ENCODE measurements around the gene ZFP92.

ZFP92 gene

DNA sequence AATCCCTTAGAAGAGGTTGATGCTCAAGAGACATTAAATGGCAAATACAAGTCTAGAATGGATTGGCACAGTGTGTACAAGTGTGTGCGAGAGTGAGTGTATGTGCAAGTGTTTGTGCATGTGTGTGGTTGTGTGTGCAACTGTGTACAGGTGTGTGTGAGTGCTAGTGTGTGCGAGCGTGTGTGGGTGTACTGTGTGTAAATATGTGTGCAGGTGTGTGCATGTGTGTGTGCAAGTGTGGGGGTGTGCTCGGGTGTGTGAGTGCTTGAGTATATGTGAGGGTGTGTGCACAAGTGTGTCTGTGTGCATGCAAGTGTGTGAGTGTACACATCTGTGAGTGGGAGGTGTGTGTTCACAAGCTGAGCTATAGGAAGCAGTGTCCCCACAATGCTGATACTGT, 28.7 kb downstream of the ZFP92 start:
- DNase-seq (ENCODE audit: low read depth) = no peak

DNA sequence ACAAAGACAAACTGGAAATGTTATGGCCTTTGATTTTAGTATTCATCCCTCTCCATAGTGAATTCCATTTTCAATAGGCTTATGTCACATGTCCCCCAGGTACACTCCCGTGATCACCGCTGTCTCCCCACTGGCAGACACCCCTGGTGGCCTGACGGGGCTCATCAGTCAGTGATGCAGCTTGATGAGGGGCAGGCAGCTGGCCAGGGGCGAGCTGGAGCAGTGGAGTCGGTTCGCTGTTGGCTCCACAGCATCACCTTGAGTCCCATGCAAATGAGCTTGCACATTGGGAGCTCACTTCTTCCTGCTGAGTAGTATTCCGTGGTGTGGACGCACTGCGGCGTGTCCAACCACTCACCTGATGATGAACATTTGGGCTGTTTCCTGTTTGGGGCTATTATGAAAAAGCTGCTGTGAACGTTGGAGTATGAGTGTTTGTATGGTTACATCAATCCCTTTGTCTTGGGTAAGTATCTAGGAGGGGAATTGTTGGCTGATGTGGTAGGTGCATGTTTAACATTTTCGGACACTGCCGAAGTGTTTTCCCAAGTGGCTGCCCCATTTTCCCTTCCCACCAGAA, 29.4 kb downstream of the ZFP92 start:
- no peak for DNase-seq (ENCODE audit: low read depth)

DNA sequence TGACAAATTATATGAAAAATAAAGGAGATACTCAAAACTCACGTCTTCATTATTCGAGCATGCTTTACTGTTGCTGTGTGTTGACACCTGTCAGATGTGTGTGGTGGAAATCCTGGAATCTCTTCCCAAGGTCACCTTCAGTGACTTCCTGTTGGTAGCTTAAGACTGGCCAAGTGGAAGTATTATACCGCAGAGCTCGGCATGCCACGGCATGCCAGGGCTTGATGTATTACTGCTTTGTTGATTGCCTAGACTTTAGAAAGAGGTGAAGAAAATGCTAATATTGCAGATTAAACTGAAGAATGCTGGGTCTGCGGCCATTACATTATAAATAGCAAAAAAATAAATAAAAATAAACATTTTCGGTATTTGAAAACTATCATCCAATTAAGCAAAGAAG, 30.0 kb downstream of the ZFP92 start:
- no peak for DNase-seq (ENCODE audit: low read depth)

DNA sequence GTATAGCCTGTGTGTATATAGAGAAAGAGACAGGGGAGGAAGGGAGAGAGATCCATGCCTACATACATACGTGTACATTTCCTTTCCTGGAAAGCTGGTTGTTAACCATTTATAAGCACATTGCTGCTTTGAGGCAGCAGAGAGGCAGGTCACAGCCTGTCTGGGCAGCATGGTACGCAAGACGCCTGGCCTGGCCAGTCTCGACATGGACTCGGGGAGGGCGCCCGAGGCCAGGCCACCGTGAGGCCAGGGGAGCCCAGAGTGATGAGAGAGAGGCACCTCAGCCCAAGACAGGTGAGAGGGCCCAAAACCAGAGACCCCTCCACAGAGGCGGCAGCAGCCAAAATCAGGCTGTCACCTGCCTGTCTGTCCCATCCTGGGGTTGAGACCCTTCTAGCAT, 30.7 kb downstream of the ZFP92 start:
- no peak for DNase-seq (ENCODE audit: low read depth)

DNA sequence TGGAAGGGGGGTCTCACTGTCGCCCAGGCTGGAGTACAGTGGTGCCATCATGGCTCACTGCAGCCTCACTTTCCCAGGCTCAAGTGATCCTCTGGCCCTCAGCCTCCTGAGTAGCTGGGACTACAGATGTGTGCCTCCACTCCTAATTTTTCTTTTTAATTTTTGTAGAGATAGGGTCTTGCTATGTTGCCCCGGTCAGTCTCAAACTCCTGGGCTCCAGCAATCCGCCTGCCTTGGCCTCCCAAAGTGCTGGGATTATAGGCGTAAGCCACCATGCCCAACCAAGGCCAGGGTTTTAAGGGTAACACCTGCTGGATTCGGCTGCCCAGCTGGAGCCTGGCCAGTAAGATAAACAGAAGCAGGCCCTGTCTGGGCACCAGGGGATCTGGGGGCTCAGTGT, 31.2 kb downstream of the ZFP92 start:
- no peak for DNase-seq (ENCODE audit: low read depth)

DNA sequence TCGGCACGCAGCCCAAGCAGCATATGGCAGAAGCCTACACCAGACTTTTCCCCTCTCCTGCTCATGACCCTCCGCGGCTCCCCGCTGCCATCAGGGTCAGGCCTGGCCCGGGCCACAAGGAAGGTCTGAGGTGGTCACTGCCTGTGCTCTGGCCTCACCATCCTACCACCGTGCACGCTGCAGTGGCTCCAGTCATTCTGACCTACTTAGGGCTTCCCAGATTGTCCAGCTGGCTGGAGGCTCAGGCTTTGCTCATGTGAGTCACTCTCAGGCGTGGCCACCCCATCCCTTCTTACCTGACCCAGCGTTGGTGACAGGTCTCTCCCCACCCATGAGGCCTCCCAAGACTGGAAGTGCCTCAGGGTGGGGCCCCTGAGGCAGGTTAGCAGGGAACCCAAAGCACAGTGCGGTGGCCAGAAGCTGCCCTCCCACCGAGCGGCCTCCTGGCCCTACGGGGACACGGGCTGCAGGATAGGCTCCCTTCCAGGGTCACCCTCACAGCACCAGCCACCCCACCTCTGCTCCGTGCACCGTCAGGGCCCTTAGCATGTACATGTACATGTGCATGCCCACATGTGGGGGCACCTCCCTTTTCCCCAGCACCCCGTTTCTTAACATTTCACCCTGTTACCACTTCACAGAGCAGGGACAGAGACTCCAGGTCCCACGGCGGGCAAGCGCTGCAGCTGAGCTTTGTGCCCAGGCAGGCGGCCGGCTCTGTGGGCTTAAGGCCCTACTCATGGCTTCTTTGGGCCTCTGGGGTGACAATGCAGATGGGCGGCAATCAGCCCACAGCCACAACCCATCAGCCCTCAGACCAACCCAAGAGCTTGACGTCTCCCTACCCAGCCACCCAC, 32.4 kb downstream of the ZFP92 start:
- DNase-seq (ENCODE audit: low read depth) = peak; percentile 15

DNA sequence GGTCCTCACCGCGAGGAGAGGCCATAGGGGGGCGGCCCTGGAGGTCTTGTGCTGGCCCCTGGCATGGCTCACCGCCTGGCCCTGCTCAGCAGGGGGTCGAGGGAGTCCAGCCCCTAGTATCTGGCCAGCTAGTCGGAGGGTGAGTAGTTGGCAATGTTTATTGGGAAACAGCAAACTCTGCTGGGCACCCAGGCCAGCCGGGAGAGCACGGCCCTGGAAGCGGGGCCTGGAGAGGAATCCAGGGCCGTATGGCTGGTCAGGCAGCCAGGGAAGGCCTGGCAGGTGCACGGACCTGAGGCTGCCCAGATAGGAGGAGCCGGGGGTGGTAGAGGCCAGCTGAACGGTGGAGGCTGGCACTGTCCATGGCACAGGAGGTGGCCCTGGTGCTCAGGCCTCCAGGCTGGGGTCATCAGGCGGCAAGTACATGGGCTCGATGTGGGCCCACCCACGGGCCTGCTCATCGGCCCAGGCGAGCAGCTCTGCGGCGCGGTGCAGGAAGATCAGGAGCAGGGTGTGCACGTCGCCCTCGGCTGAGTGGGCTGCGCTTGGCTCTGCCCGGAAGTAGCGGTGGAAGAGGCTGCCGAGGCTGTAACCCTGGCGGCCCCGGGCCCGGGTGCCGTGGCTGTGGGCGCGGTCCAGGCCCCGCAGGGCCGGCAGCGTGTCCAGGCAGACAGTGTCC, 33.2 kb downstream of the ZFP92 start:
- DNase-seq (ENCODE audit: low read depth) = no peak

DNA sequence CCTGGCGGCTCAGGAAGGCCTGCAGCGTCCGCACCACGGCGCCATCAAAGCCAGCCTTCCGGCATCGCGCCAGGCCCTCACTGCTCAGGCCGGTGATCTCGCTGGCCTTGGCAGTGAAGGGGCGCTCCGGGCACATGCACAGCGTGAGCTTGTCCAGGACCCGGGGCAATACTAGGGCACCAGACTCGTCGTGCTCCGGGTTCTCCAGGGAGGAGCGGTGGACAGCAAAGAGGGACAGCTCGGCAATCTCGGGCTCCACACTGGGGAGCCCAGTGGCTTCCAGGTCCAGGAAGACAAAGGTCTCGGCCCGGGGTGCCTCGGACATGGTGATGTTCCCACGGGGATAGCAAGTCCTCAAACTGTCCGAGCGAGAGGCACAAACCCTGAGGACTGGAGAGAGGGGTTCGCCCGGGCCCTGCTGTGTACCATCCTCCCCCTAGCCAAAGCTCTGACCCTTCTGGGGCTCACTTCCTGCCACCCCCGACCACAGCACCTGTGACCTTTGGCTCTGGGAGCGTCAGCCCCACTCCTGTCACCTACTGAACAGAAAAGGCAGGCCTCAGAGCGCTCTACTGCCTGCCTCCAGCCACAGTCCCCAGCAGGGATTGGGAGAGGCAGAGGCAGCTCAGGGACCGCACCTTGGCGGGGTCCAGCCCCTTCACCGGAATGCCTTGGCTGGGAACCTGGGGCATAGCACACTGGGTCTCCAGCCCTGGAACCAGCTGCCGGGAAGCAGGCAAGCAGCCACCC, 34.0 kb downstream of the ZFP92 start:
- DNase-seq (ENCODE audit: low read depth) = no peak

DNA sequence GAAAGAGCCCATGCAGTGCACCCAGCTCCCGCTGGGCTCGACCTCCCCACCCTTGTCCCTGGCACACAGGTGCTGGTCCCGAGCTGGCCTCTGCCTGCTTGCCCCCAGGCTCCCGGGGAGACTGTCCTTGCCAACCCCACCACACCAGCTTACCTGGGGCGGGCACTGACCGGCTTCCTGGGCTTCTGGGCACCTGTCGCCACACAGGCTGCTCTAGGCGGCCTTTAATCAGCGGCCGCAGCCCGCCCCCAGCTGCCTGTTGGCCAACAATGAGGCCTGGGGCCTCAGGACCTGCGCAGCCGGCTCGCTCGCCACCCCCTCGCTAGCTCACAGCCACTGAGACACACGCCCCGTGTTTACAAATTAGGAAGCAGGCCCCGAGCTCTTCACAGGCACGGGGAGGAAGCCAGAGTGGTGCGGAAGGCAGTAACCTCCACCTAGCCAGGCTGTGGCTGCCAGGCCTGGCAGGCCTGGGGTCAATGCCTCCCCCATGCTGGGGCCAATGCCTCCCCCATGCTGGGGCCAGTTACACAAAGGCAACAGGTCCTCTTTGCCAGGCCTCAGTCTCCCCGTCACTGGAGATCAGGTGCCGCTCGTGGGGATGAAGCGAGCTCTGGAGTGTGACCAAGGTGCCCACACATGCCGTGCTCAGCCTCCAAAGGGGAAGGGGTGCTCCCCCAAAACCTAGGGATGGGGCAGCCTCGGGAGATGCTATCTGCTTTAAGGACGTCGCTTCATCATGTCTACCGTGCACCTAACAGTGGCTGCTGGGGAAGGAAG, 34.8 kb downstream of the ZFP92 start, which contains the start of gene TREX2:
Gene TREX2 (minus strand): TSS at position 201 of the 780 bp plus-strand sequence. CDS start 626 bp downstream, outside the sequence.
- DNase-seq (ENCODE audit: low read depth) = no peak

DNA sequence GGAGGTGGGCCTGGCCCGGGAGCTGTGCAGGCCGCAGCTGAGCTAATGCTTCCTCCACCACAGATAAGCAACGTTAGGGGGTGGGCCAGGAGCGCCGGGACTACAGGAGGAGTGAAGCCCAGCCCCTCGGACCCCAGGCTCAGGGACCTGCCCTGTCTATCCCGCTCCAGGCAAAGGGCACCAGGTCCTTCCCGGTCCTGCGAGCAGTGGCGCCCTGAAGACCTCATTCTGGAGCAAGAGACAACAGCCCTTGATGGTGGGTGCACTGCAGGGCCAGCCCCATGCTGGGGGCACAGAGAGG, 35.3 kb downstream of the ZFP92 start:
- no peak for DNase-seq (ENCODE audit: low read depth)

DNA sequence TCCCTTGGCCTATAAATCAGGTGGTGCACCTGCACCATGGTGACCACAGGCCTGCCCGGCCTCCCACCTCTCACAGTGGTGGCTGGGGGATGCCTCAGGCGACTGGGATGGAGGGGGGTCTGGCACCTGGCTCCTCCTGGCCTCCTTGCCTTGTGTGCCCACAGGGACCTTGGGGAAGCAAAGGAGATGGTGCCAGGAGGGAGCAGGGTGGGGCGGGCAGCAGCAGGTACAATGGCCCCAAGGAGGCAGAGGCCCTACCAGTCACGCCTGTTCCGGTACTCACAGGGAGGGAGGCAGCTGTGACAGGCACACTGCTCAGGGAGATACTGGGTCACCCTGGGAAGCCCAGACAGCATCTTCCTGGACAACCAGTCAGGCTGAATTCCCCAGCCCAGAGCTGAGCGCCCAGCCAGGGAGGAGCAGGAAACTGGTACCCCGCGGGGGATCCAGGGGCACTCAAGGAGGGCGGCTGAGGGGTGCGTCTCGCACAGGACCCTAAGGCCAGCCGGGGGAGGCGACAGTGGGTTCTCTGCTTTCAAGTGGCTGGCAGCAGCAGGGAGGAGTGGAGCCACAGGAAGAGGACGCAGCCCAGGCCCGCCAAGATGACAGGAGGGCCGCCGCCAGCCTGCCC, 35.8 kb downstream of the ZFP92 start:
- no peak for DNase-seq (ENCODE audit: low read depth)

DNA sequence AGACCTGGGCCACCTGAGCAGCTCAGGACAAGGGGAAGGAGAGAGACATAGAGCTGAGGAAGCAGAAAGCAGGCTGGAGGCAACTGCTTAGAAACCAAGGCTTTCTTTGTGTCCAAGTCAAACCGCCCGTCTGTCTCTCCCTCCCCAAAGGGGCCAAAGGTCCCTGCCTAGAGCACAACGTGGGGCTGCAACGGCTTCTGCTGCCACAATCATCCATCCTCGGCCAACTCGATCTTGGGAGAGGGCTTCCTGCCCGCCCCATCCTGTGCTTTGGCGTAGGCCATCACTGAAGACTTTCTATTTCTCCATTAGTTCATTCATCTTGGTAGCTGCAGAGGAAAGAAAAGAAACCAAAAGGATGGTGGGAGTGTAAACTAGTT, 36.3 kb downstream of the ZFP92 start:
- DNase-seq (ENCODE audit: low read depth) = no peak

DNA sequence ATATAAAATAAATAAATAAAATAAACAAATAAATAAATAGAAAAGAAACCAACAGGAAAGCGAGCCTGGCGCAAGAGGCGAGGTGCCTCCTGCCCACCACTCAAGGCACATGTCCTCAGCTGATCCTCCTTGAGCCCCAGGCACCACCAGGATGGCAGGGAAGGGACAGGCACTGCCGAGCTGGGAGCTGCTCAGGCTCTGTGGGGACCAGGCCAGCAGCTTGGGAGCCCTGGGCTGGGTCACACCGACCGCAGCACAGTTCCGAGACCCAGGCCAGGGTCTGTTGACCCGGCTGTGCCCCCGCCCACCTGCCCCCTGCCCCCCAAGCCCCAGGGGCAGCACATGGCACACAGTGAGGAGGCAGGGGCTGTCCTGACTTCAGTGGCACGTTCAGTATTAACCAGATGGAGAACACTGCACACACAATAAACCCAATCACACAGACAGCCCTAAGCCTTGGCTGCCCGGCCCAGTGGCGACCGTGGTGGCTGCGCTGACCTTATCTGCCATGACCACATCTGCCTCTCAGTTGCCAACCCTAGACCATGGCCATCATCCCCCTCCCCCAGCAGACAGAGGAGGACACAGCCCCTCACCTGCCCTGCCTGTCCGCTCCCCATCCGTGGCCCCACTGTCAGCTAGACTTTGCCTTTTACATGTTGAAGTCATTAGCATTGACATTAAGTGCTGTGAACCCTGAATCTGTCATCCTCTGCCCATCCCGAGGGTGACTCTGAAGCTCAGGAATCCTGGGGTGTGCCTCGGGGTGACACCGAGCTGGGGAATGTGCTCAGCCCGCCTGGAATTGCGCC, 37.5 kb downstream of the ZFP92 start:
- peak; percentile 10 for DNase-seq (ENCODE audit: low read depth)

DNA sequence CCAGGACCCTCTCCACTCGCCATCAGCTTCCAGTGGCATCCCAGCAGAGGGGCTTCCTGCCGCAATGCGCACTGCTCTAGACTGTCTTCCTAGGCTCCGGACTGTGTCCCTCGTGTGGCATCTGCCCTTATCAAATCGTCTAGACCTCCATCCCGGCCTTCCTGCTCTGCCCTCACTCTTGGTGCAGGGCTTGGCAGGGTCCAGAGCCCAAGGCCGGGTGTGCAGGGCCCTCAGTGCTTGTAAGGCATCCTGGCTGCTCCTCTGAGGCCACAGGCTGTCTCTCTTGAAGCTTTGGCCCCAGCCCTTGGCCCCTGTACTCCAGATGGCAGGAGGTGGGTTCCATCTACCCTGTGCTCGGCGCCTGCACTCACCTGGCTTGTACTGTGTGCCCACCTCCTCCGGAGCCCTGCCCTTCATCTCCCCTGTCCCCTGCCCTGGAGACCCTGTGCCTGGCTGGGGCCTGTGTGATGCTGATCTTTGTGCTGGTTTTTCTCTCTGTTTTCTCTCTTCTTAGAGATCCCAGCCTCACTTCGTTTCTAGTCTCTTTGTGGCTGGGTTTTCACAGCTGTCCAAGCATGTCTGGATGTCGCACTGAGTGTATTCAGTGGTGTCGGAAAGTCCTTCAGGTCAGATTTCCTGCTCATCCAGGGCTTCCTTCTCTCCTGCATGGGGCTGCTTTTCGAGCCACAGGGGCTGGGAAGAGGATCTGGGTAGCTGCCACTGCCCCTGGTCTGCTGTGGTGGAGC, 38.3 kb downstream of the ZFP92 start:
- no peak for DNase-seq (ENCODE audit: low read depth)

DNA sequence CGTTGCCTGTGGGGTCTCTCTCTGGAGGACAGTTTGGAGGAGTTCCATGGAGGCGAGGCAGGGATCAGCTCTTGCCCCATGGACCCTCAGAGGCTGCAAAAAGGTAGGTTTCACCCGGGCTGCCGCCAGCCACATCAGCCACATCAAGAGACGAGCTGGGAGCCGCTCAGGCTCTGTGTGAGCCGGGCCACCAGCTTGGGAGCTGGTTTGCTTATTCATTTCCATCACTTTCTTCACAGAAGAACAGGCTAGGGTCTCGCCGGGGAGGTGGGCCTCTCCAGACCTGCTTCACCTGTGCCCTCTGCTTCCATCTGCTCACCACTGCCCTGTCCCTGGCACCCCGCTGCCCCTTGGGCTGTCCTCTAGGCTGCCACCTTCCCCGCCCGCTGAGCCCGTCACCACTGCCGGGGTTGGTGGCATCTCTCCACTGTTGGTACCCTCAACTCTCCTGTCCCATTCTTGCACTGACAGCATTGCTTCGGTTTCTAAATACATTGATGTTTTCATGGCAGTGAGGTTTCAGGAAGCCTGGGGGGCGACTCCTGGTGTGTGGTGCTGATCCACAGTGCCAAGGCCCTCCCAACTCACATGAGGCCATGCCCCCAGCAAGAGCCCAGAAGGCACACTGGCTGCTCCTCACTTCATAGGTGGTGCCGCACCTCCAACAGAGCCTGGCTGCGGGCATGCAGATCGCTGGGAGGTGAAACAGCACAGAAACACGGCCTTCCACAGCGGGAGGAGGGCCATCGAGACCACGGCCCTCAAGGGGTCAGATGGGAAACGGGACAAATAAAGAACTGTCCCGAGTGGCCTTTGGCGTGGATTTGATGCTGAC, 39.1 kb downstream of the ZFP92 start:
- DNase-seq (ENCODE audit: low read depth) = no peak

DNA sequence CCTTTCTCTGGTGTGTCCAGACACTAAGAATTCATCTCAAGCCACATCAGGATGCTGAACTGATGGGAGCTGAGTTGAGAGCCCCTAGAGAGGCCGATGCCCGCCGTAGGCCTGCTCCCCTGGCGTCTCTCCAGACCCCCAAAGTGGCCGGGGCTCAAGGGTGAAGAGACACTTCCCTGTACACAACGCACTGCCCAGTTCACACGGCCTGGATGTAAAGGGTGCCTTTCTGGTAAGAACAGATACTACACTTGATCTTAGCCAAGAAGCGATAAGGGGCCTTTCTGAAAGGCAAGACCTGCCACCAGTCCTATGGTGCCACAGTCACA, 39.6 kb downstream of the ZFP92 start:
- no peak for DNase-seq (ENCODE audit: low read depth)

DNA sequence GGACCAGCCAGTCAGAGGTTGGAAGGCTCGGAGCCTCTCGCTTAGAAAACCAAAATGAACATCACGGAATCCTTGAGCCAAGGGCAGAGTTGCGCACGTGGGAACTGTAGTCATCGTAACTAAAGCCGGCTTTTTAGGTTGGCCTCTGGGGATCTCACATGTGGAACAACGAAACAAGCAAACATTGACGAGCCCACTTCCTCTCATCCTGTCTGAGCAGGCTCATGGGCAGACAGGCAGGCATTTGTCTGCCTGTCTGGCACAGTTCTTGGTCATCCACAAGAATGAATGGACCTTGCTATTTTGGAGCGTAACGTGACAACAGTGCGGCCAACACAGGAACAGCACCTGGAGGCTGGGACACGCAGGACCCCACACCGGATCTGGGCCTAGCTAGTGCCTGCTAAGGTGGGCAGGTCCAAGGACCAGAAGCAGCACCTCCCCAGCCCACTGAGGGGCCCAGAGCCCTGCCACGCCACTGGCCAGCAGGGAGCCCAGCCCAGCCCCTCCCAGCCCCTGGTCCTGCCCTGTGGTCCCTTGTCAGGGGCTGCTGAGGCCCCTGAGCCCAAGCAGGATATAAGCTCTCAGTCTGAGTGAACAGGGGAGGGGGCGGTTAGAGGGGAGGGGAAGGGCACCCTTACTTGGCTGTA, 43.8 kb downstream of the ZFP92 start:
- no peak for DNase-seq (ENCODE audit: low read depth)

DNA sequence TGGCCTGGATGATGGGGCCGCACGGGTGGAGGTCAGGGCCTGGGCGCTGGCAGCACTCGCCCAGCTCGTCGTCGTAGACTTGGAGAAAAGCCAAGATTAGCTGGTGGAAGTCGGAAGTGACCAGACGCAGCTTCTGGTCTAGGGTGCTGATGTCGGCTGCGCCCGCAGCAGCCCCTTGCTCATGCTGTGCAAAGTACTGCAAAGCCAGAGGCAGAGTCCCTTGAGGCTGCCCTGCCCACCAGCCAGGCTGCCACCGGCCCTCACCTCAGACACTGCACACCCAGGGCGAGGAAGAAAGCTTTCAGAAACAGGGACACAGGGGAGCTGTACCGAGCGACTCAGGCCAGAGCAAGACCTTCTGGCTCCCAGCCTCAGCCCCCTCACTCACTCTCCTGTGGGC, 44.3 kb downstream of the ZFP92 start:
- no peak for DNase-seq (ENCODE audit: low read depth)

DNA sequence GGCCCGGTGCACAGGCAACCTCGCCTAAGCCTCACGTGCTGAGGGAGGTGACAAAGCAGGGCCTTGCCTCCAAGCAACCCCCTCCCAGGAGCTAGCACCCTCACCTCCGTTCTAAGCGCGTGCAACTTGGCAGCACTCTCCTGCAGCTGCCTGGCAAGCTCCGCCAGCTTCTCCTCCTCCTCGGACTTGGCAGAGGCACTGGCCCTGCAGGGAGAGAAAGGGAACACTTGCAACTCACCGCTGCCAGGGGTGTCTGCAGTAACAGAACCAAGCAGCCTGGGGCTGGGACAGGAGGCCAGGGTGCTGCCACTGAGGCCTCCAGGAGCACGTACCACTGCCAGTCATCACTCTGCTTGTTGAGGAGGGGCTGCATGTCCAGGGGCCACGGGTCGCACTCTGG, 44.9 kb downstream of the ZFP92 start:
- DNase-seq (ENCODE audit: low read depth) = no peak
